ENCODE measurements around the gene HECW1. TPM values are rescaled to one million over a fixed set of nuclear protein-coding genes. Genes with fewer than 3 reads are reported as not detected.

HECW1 gene
- total and polyA plus RNA-seq, 5 donors = 0.16 TPM; not detected in 4

- Histone ChIP-seq H3K27ac (ENCODE audit: low read length) (no peak overlapping the region), H3K4me3 (ENCODE audit: low read length) (no peak overlapping the region), H3K9me3 (ENCODE audit: control insufficient read depth, low read length) (no peaks in the 10 kb centered on the region), H3K27me3 (ENCODE audit: control insufficient read depth, insufficient read depth) (no peaks in the 10 kb centered on the region), H3K4me1 (ENCODE audit: control insufficient read depth, insufficient read depth, low read length) (peaks cover 1% of the 10 kb centered on the region)
- 76% methylated on average over 1 of the region's 1 CpG for WGBS
- DNase-seq (no peak), ATAC-seq (no peak)
- intact Hi-C loops (cut with DNase I) = no loop called here
Measured at GRCh38 chr7:43602256-43602655, 489.8 kb downstream of the HECW1 start.

GRCh38 chr7:43604251-43604650 is 491.8 kb downstream of the HECW1 start:
- peaks cover 1% of the 10 kb centered on the region for H3K4me1 ChIP-seq (ENCODE audit: control insufficient read depth, insufficient read depth, low read length)
- H3K27me3 ChIP-seq (ENCODE audit: control insufficient read depth, insufficient read depth) = no peaks in the 10 kb centered on the region
- no peak overlapping the region for H3K4me3 ChIP-seq (ENCODE audit: low read length)
- no peak overlapping the region for H3K27ac ChIP-seq (ENCODE audit: low read length)
- H3K9me3 ChIP-seq (ENCODE audit: control insufficient read depth, low read length) = no peaks in the 10 kb centered on the region
- intact Hi-C loops (cut with DNase I) = no loop called here
- ATAC-seq (no peak), DNase-seq (no peak)
- WGBS = 98% methylated on average over 1 of the region's 1 CpG

GRCh38 chr7:43609097-43609496 is 496.6 kb downstream of the HECW1 start:
- H3K27me3 ChIP-seq (ENCODE audit: control insufficient read depth, insufficient read depth) = no peaks in the 10 kb centered on the region
- no peak overlapping the region for H3K4me3 ChIP-seq (ENCODE audit: low read length)
- no peak for ATAC-seq
- no peak overlapping the region for H3K27ac ChIP-seq (ENCODE audit: low read length)
- no peaks in the 10 kb centered on the region for H3K9me3 ChIP-seq (ENCODE audit: control insufficient read depth, low read length)
- no peak for DNase-seq
- WGBS = 95% methylated on average over 2 of the region's 2 CpGs
- intact Hi-C loops (cut with DNase I) = no loop called here
- H3K4me1 ChIP-seq (ENCODE audit: control insufficient read depth, insufficient read depth, low read length) = peaks cover 2% of the 10 kb centered on the region

- peaks cover 2% of the 10 kb centered on the region for H3K4me1 ChIP-seq (ENCODE audit: control insufficient read depth, insufficient read depth, low read length)
- peak in 1 of 2 donors; percentile 38 for ATAC-seq
- no peaks in the 10 kb centered on the region for H3K27me3 ChIP-seq (ENCODE audit: control insufficient read depth, insufficient read depth)
- intact Hi-C loops (cut with DNase I) = no loop called here
- no peaks in the 10 kb centered on the region for H3K9me3 ChIP-seq (ENCODE audit: control insufficient read depth, low read length)
- no peak overlapping the region for H3K27ac ChIP-seq (ENCODE audit: low read length)
- no peak for DNase-seq
- 75% methylated on average over 5 of the region's 5 CpGs for WGBS
- H3K4me3 ChIP-seq (ENCODE audit: low read length) = no peak overlapping the region
Measured at GRCh38 chr7:43612128-43612527, 499.7 kb downstream of the HECW1 start.

- Histone ChIP-seq H3K27me3 (ENCODE audit: control insufficient read depth, insufficient read depth) (no peaks in the 10 kb centered on the region), H3K4me1 (ENCODE audit: control insufficient read depth, insufficient read depth, low read length) (peaks cover 2% of the 10 kb centered on the region), H3K9me3 (ENCODE audit: control insufficient read depth, low read length) (no peaks in the 10 kb centered on the region), H3K27ac (ENCODE audit: low read length) (no peak overlapping the region), H3K4me3 (ENCODE audit: low read length) (no peak overlapping the region)
- intact Hi-C loops (cut with DNase I) = no loop called here
- ATAC-seq (peak; percentile 41 to 55), DNase-seq (no peak)
- WGBS = 53% methylated on average over 3 of the region's 3 CpGs
Measured at GRCh38 chr7:43612599-43613589, 500.4 kb downstream of the HECW1 start.

Small RNA genes within 50 kb of the gene (microRNA-seq; reads per million reads assigned to microRNA genes)
- 0 to 1.1 reads per million in 2 donors for gene MIR3943

Other genes starting within 250 kb of the HECW1 start
- 1 to 10 TPM; 3.1 to 5.8 (median 4.9) TPM for gene C7orf25, start 200.6 kb upstream of the HECW1 start, total RNA-seq
- 6.1 TPM for gene C7orf25, start 200.6 kb upstream of the HECW1 start, polyA plus RNA-seq
- gene PSMA2, start 180.5 kb upstream of the HECW1 start, total RNA-seq = 10 to 100 TPM; 64.4 to 86.2 (median 75.8) TPM
- 119 TPM for gene PSMA2, start 180.5 kb upstream of the HECW1 start, polyA plus RNA-seq
- gene MRPL32, start 180.3 kb upstream of the HECW1 start, total RNA-seq = 10 to 100 TPM; 45.5 to 49.8 (median 46.0) TPM
- 81.6 TPM for gene MRPL32, start 180.3 kb upstream of the HECW1 start, polyA plus RNA-seq

Data from right cardiac atrium (tissue), 5 donors.